ENCODE measurements around the gene TMEM255B. TPM values are rescaled to one million over a fixed set of nuclear protein-coding genes. Genes with fewer than 3 reads are reported as not detected.

Gene TMEM255B
- polyA plus RNA-seq, 3 donors: 5.1 to 7.5 (median 5.9) TPM

DNA sequence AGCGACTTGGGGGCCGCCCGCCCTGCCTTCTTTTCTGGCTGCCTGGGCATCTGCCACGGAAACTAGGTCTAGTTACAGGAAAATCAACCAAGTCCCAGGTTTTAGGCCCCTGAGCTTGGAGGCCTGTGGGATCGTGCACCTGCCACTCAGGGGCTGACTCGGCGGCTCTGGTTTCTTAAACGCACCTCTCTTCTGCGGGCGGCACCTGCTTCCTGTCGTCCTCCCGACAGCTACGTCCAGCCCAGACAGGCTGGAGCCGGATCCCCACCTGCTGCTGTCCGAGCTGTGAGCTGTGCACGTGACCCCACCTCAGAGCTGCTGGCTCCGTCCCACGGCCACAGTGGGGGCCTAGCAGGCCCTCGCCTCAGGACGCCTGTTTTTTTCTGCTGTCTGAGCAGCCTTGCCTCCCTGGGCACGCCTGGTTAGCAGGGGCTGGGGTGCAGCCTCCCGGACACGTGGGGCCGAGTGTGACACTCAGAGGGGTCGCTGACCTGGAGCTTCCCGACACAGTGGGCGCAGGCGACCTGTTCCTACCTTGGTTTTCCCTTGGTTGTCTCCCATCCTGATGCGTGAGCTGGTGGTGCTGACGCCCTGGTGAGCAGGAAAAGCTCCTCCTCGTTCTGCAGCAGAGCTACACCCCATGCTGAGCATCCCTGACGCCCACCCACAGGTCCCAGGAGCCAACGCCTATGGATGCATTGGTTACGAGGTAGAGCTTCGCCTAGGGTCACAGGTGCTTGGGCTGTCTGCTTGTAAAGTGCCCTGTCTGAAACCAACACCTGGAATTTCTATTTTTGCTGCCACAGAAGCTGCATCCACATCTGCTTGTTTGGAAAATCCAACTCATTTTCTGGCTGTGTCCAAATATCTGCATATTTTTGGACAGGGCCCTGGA, 17.5 kb downstream of the TMEM255B start:
- Histone ChIP-seq H3K36me3 (replicated peaks in 1 of 2; ENCODE audit: control insufficient read depth in 1 of 2, insufficient read depth in 2 of 2, low read length in 2 of 2) (no peaks in the 10 kb centered on the region), H3K9ac (ENCODE audit: insufficient read depth, low read length, poor library complexity, severe bottlenecking) (no peak overlapping the region), H3K27ac (ENCODE audit: low read depth in 1 of 2, low read length in 2 of 2) (no peak overlapping the region), H3K79me2 (ENCODE audit: insufficient read depth, low read length) (no peaks in the 10 kb centered on the region), H4K20me1 (ENCODE audit: insufficient read depth, low read length) (no peaks in the 10 kb centered on the region), H3K9me3 (replicated peaks in 1 of 2; ENCODE audit: control insufficient read depth in 1 of 2, insufficient read depth in 1 of 2, low read length in 2 of 2) (peaks cover 0 to 17% of the 10 kb centered on the region in 2 donors), H3K4me3 (replicated peaks in 1 of 3; ENCODE audit: low read depth in 2 of 3, low read length in 3 of 3) (no peak overlapping the region), H2AFZ (ENCODE audit: insufficient read depth, low read depth, low read length, poor library complexity, severe bottlenecking) (no peak overlapping the region), H3K4me2 (replicated peaks; ENCODE audit: extremely low read depth, low read length, poor library complexity, severe bottlenecking) (no peak overlapping the region), H3K27me3 (ENCODE audit: control insufficient read depth in 2 of 2, insufficient read depth in 2 of 2, low read length in 2 of 2) (no peaks in the 10 kb centered on the region), H3K4me1 (ENCODE audit: control insufficient read depth in 1 of 2, insufficient read depth in 2 of 2, low read length in 2 of 2) (peaks cover 2 to 10% of the 10 kb centered on the region in 2 donors)
- no peak overlapping the region for H3K4me3 Mint-ChIP-seq
- H3K9me3 Mint-ChIP-seq: peaks cover 0 to 23% (median 8%) of the 10 kb centered on the region in 7 donors
- intact Hi-C loops (cut with micrococcal nuclease): no loop called here
- TF ChIP-seq, protein P1, sequence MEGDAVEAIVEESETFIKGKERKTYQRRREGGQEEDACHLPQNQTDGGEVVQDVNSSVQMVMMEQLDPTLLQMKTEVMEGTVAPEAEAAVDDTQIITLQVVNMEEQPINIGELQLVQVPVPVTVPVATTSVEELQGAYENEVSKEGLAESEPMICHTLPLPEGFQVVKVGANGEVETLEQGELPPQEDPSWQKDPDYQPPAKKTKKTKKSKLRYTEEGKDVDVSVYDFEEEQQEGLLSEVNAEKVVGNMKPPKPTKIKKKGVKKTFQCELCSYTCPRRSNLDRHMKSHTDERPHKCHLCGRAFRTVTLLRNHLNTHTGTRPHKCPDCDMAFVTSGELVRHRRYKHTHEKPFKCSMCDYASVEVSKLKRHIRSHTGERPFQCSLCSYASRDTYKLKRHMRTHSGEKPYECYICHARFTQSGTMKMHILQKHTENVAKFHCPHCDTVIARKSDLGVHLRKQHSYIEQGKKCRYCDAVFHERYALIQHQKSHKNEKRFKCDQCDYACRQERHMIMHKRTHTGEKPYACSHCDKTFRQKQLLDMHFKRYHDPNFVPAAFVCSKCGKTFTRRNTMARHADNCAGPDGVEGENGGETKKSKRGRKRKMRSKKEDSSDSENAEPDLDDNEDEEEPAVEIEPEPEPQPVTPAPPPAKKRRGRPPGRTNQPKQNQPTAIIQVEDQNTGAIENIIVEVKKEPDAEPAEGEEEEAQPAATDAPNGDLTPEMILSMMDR (IDR thresholded peaks at IDR 0.05): no peak
- no peak for DNase-seq
- H3K27me3 Mint-ChIP-seq (ENCODE audit: low read depth in 3 of 3): peaks cover 9 to 16% (median 11%) of the 10 kb centered on the region in 3 donors
- H3K27ac Mint-ChIP-seq: no peak overlapping the region
- WGBS (ENCODE audit: insufficient coverage): 85% methylated on average over 32 of the region's 35 CpGs
- H3K4me1 Mint-ChIP-seq: peaks cover 10% of the 10 kb centered on the region
- H3K36me3 Mint-ChIP-seq: no peaks in the 10 kb centered on the region

DNA sequence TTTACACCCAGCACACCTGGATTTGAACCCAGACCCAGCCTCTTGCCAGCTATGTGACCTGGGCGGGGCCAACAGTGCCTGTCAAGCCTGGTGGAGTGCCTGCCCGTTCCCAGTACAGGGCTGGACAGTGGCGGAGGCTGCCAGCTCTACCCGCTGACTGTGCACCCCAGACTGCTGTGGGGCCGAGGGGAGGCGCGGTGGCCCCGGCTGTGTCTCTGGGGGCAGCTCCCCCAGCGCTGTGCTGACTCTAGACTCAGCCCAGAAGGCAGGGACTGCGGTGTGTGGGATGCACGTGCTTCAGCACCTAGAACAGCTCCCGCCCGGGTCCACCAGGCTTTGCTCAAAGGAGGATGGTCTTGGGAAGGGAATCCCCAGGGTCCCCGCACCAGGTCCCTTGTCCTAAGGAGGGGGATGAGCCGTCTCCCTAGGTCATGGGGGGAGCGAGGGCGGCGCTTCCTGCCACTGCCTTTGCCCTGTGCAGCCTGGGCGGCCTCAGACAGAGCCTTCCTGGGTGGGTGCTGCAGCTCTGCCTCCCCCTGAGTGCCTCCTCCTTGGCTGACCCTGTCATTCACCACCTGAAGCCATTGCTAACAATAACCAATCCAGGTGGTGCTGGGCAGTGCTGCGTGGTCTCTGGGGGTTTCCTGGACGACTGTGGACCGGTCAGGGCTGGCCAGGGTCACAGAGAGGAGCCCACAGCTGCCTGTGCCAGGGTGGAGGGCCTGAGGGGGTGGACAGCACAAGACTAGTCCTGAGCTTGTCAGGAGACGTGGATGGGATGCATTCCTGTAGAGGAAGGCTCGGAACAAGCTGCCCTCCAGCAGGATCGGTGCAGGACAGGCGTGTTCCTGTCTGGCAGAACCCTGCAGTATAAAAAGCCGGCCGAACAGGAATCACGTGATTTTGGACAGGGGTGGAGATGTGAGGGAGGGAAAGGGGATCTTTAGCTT, 18.6 kb downstream of the TMEM255B start:
- no peak for DNase-seq
- intact Hi-C loops (cut with micrococcal nuclease): no loop called here
- Histone ChIP-seq H3K36me3 (replicated peaks in 1 of 2; ENCODE audit: control insufficient read depth in 1 of 2, insufficient read depth in 2 of 2, low read length in 2 of 2) (no peaks in the 10 kb centered on the region), H3K9me3 (replicated peaks in 1 of 2; ENCODE audit: control insufficient read depth in 1 of 2, insufficient read depth in 1 of 2, low read length in 2 of 2) (peaks cover 0 to 13% of the 10 kb centered on the region in 2 donors), H3K4me3 (replicated peaks in 1 of 3; ENCODE audit: low read depth in 2 of 3, low read length in 3 of 3) (no peak overlapping the region), H3K27ac (ENCODE audit: low read depth in 1 of 2, low read length in 2 of 2) (no peak overlapping the region), H3K4me2 (replicated peaks; ENCODE audit: extremely low read depth, low read length, poor library complexity, severe bottlenecking) (no peak overlapping the region), H3K79me2 (ENCODE audit: insufficient read depth, low read length) (no peaks in the 10 kb centered on the region), H3K4me1 (ENCODE audit: control insufficient read depth in 1 of 2, insufficient read depth in 2 of 2, low read length in 2 of 2) (no peaks in the 10 kb centered on the region), H4K20me1 (ENCODE audit: insufficient read depth, low read length) (no peaks in the 10 kb centered on the region), H2AFZ (ENCODE audit: insufficient read depth, low read depth, low read length, poor library complexity, severe bottlenecking) (no peak overlapping the region), H3K9ac (ENCODE audit: insufficient read depth, low read length, poor library complexity, severe bottlenecking) (no peak overlapping the region), H3K27me3 (ENCODE audit: control insufficient read depth in 2 of 2, insufficient read depth in 2 of 2, low read length in 2 of 2) (no peaks in the 10 kb centered on the region)
- H3K9me3 Mint-ChIP-seq: peaks cover 0 to 18% (median 3%) of the 10 kb centered on the region in 7 donors
- H3K4me3 Mint-ChIP-seq: peak overlapping the region in 1 of 2 donors; percentile 51
- TF ChIP-seq, protein P1 (IDR thresholded peaks at IDR 0.05): no peak
- 42% methylated on average over 29 of the region's 29 CpGs for WGBS (ENCODE audit: insufficient coverage)
- peaks cover 9 to 16% (median 11%) of the 10 kb centered on the region in 3 donors for H3K27me3 Mint-ChIP-seq (ENCODE audit: low read depth in 3 of 3)
- H3K4me1 Mint-ChIP-seq: peaks cover under 1% of the 10 kb centered on the region
- H3K36me3 Mint-ChIP-seq: no peaks in the 10 kb centered on the region
- no peak overlapping the region for H3K27ac Mint-ChIP-seq

Data from CD14-positive monocyte (primary cell).